ENCODE data around the gene COG5.

COG5 gene

GRCh38 chr7:107474104-107474521 is 89.6 kb downstream of the COG5 start:
- TF ChIP-seq CTCF (IDR thresholded peaks at IDR 0.05; ENCODE audit: extremely low read depth, missing control alignments) = no peak
- DNase-seq (ENCODE audit: low spot score) = no peak

- no peak for TF ChIP-seq CTCF (IDR thresholded peaks at IDR 0.05; ENCODE audit: extremely low read depth, missing control alignments)
- no peak for DNase-seq (ENCODE audit: low spot score)
These were observed 91.6 kb downstream of the COG5 start for GRCh38 chr7:107472116-107472515.

- no peak for DNase-seq (ENCODE audit: low spot score)
- TF ChIP-seq CTCF (IDR thresholded peaks at IDR 0.05; ENCODE audit: extremely low read depth, missing control alignments) = no peak
These were observed 92.2 kb downstream of the COG5 start for GRCh38 chr7:107471292-107472070.

- TF ChIP-seq CTCF (IDR thresholded peaks at IDR 0.05; ENCODE audit: extremely low read depth, missing control alignments) = no peak
- no peak for DNase-seq (ENCODE audit: low spot score)
These were observed 93.8 kb downstream of the COG5 start, which contains the start of gene GPR22 for GRCh38 chr7:107469929-107470328. Gene GPR22, plus strand, starts transcription at chr7:107470057. Its CDS starts 4,004 bp downstream, at chr7:107474061.

- TF ChIP-seq CTCF (IDR thresholded peaks at IDR 0.05; ENCODE audit: extremely low read depth, missing control alignments) = no peak
- DNase-seq (ENCODE audit: low spot score) = no peak
These were observed 94.9 kb downstream of the COG5 start for GRCh38 chr7:107468824-107469223.

- no peak for DNase-seq (ENCODE audit: low spot score)
- TF ChIP-seq CTCF (IDR thresholded peaks at IDR 0.05; ENCODE audit: extremely low read depth, missing control alignments) = no peak
These were observed 95.7 kb downstream of the COG5 start for GRCh38 chr7:107467972-107468371.

GRCh38 chr7:107464666-107465226 is 99.0 kb downstream of the COG5 start:
- TF ChIP-seq CTCF (IDR thresholded peaks at IDR 0.05; ENCODE audit: extremely low read depth, missing control alignments) = no peak
- DNase-seq (ENCODE audit: low spot score) = no peak
